ENCODE measurements around the gene ZFP90.

- no peak for TF ChIP-seq CTCF (IDR thresholded peaks at IDR 0.05; ENCODE audit: insufficient read depth, low read depth, low read length)
- no peak for TF ChIP-seq EZH2 (IDR thresholded peaks at IDR 0.05; ENCODE audit: insufficient read depth, low read length)
Observed at GRCh38 chr16:68596266-68596665, 57.2 kb downstream of the ZFP90 start.
